Calu3 (cell line): Measurements from ENCODE around the gene IRF2. TPM values are rescaled to one million over a fixed set of nuclear protein-coding genes. Genes with fewer than 3 reads are reported as not detected.

Source experiments
- BruUV-seq: library from RNA; stranded (reverse); fragments of 400-500 nt; replicated peaks from 2 replicates; lab custom pipeline; 2021; lab: Mats Ljungman, UMichigan
- CTCF ChIA-PET: fragments of 300-600 bp; sonication (Branson Sonifier 250); formaldehyde crosslinking; loops from one replicate; lab custom pipeline; 2022; ENCODE audit warnings: antibody characterized with exemption; lab: Charles Lee
- DNase-seq: peaks from one replicate; pipeline ENCODE4 v3.0.0; 2022
- H3K27ac Mint-ChIP-seq: one replicate; pipeline ENCODE4 v1.8.0; 2022; ENCODE audit warnings: mixed read lengths; ENCODE audit not compliant: unreplicated experiment
- H3K27me3 Mint-ChIP-seq: one replicate; pipeline ENCODE4 v1.8.0; 2022; ENCODE audit warnings: mixed read lengths; ENCODE audit not compliant: unreplicated experiment
- H3K36me3 Mint-ChIP-seq: one replicate; pipeline ENCODE4 v1.8.0; 2022; ENCODE audit warnings: mild to moderate bottlenecking, moderate library complexity, mixed read lengths; ENCODE audit not compliant: insufficient read depth, unreplicated experiment
- H3K4me1 Mint-ChIP-seq: one replicate; pipeline ENCODE4 v1.8.0; 2022; ENCODE audit warnings: mild to moderate bottlenecking, low read depth, mixed read lengths; ENCODE audit not compliant: unreplicated experiment
- H3K4me3 Mint-ChIP-seq: one replicate; pipeline ENCODE4 v1.8.0; 2022; ENCODE audit warnings: mild to moderate bottlenecking, low read depth, moderate library complexity, mixed read lengths; ENCODE audit not compliant: unreplicated experiment
- H3K9me3 Mint-ChIP-seq: one replicate; pipeline ENCODE4 v1.8.0; 2022; ENCODE audit warnings: low read depth, mixed read lengths; ENCODE audit not compliant: unreplicated experiment
- CTCF ChIP-seq: fragments of 200-600 bp; IDR thresholded peaks from one replicate; pipeline ENCODE4 v1.8.0; 2022; ENCODE audit warnings: antibody characterized with exemption; ENCODE audit not compliant: unreplicated experiment
- intact Hi-C: fragments of 100-400 bp; cut with micrococcal nuclease; formaldehyde crosslinking; loops from one replicate; pipeline ENCODE4 v1.10.0; 2022; ENCODE audit not compliant: unreplicated experiment
- total RNA-seq: library from RNA; stranded (reverse); gene quantifications from 2 replicates; pipeline ENCODE4 v1.2.3, GENCODE V29; 2022

Gene IRF2
- total RNA-seq, 1 experiment from 2014 or later: 27.3 TPM

DNA sequence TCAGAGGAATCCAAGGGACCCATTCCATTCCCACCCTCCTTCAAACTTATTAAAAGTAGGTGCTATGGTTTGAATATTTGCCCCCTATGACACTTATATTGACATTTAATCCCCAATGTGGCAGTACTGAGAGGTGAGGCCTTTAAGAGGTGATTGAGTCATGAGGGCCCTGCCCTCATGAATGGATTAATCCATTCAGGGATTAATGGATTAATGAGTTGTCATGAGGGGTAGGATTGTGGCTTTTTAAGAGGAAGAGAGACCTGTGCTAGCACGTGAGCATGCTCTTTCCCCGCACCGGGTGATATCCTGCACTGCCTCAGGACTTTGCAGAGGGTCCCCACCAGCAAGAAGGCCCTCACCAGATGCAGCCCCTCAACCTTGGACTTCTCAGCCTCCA is 50.1 kb downstream of the IRF2 start:
- no TSS peak for BruUV-seq
- Mint-ChIP-seq H3K27me3 (no peaks in the 10 kb centered on the region), H3K27ac (no peak overlapping the region), H3K36me3 (peaks cover 3% of the 10 kb centered on the region), H3K4me1 (peaks cover 9% of the 10 kb centered on the region), H3K9me3 (no peaks in the 10 kb centered on the region), H3K4me3 (no peak overlapping the region)
- CTCF ChIA-PET: no interaction called here
- DNase-seq: no peak
- intact Hi-C loops: no loop called here
- TF ChIP-seq CTCF: no peak

- no peak overlapping the region for H3K4me3 Mint-ChIP-seq
- intact Hi-C loops: no loop called here
- no peaks in the 10 kb centered on the region for H3K9me3 Mint-ChIP-seq
- H3K36me3 Mint-ChIP-seq: peaks cover 6% of the 10 kb centered on the region
- H3K27ac Mint-ChIP-seq: no peak overlapping the region
- BruUV-seq: no TSS peak
- peaks cover 12% of the 10 kb centered on the region for H3K4me1 Mint-ChIP-seq
- TF ChIP-seq CTCF: no peak
- CTCF ChIA-PET: no interaction called here
- DNase-seq: no peak
- H3K27me3 Mint-ChIP-seq: no peaks in the 10 kb centered on the region
Measured at GRCh38 chr4:184423003-184423686, 51.2 kb downstream of the IRF2 start.

GRCh38 chr4:184422378-184422777 is 52.0 kb downstream of the IRF2 start:
- BruUV-seq: no TSS peak
- TF ChIP-seq CTCF: no peak
- Mint-ChIP-seq H3K27ac (no peak overlapping the region), H3K36me3 (peaks cover 10% of the 10 kb centered on the region), H3K4me1 (peaks cover 19% of the 10 kb centered on the region), H3K27me3 (no peaks in the 10 kb centered on the region), H3K9me3 (no peaks in the 10 kb centered on the region), H3K4me3 (no peak overlapping the region)
- no peak for DNase-seq
- intact Hi-C loops: no loop called here
- CTCF ChIA-PET: no interaction called here

- no peak overlapping the region for H3K27ac Mint-ChIP-seq
- CTCF ChIA-PET: interaction anchor here (1.2 kb wide), 1 partner anchor 38 kb away, joined by 3 read pairs; no protein-coding TSS in a partner anchor
- no peak for DNase-seq
- TF ChIP-seq CTCF: no peak
- H3K4me1 Mint-ChIP-seq: peaks cover 11% of the 10 kb centered on the region
- H3K9me3 Mint-ChIP-seq: no peaks in the 10 kb centered on the region
- intact Hi-C loops: no loop called here
- no peak overlapping the region for H3K4me3 Mint-ChIP-seq
- peaks cover 10% of the 10 kb centered on the region for H3K36me3 Mint-ChIP-seq
- no TSS peak for BruUV-seq
- H3K27me3 Mint-ChIP-seq: no peaks in the 10 kb centered on the region
Measured at GRCh38 chr4:184421533-184422155, 52.7 kb downstream of the IRF2 start.
